ENCODE results near the gene RCOR2. TPM values are rescaled to one million over a fixed set of nuclear protein-coding genes. Genes with fewer than 3 reads are reported as not detected.

The RCOR2 gene
- total RNA-seq, 2 experiments from 2014 or later: 0.61 to 2.1 TPM

DNA sequence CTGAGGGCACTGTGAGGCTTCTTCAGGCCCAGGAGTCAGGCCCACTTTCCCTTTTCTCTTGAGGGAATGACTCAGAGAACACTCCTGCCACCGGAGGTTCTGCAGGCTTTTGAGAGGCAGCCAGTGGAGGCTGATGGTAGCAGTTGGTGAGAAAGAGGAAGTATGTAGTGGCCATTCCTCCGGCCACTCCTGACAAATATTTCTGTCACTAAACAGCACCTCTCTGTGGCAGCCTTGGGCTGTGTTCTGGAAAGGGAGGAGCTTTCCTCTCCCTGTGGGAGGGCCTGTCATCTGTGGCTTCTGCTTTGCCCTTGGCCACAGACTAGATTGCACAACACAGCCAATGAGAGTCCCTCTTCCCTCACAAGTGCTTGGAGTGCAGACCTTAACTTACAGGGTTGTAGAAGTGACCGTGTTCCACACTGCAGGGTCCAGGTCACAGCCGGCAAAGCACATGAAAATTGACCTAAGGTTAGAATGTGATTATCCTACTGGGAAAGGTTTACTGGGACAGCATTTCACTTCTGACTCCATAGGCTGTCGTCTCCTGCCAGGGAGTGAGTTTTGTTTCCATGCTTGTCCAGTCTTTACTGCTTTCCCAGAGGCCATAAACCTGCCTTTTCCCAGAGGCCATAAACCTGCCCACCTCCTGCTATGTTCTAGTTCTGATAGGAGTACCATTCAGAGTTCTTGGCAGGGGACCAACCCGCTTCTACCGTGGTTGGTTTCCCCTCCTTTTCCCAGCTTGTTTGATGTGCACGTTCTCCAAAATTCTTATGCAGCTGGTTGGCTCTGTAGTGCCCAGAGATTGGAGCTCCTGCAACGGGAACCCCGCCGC lies 44.8 kb downstream of the RCOR2 start:
- TF ChIP-seq, protein P1, sequence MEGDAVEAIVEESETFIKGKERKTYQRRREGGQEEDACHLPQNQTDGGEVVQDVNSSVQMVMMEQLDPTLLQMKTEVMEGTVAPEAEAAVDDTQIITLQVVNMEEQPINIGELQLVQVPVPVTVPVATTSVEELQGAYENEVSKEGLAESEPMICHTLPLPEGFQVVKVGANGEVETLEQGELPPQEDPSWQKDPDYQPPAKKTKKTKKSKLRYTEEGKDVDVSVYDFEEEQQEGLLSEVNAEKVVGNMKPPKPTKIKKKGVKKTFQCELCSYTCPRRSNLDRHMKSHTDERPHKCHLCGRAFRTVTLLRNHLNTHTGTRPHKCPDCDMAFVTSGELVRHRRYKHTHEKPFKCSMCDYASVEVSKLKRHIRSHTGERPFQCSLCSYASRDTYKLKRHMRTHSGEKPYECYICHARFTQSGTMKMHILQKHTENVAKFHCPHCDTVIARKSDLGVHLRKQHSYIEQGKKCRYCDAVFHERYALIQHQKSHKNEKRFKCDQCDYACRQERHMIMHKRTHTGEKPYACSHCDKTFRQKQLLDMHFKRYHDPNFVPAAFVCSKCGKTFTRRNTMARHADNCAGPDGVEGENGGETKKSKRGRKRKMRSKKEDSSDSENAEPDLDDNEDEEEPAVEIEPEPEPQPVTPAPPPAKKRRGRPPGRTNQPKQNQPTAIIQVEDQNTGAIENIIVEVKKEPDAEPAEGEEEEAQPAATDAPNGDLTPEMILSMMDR (IDR thresholded peaks at IDR 0.05): no peak
- intact Hi-C loops (cut with micrococcal nuclease): loop anchor here (5.0 kb wide), 1 partner anchor 35 kb away; the partner anchor contains the start of gene MARK2
- CTCF ChIA-PET: interaction anchor here (0.7 to 2.4 kb wide), 7 partner anchors 11 to 129 kb away, joined by 3 to 15 read pairs (median 5); no protein-coding TSS in a partner anchor
- DNase-seq: peak; percentile 61
- ATAC-seq: peak; percentile 85
- Mint-ChIP-seq H3K27me3 (no peaks in the 10 kb centered on the region), H3K27ac (peak overlapping the region; percentile 45), H3K36me3 (ENCODE audit: low read depth) (peaks cover 24% of the 10 kb centered on the region), H3K4me1 (ENCODE audit: low read depth) (peaks cover 84% of the 10 kb centered on the region), H3K4me3 (no peak overlapping the region), H3K9me3 (no peaks in the 10 kb centered on the region)
- POLR2A ChIA-PET: interaction anchor here (0.9 to 1.8 kb wide), 4 partner anchors 11 to 48 kb away, joined by 3 to 9 read pairs (median 4); no protein-coding TSS in a partner anchor

DNA sequence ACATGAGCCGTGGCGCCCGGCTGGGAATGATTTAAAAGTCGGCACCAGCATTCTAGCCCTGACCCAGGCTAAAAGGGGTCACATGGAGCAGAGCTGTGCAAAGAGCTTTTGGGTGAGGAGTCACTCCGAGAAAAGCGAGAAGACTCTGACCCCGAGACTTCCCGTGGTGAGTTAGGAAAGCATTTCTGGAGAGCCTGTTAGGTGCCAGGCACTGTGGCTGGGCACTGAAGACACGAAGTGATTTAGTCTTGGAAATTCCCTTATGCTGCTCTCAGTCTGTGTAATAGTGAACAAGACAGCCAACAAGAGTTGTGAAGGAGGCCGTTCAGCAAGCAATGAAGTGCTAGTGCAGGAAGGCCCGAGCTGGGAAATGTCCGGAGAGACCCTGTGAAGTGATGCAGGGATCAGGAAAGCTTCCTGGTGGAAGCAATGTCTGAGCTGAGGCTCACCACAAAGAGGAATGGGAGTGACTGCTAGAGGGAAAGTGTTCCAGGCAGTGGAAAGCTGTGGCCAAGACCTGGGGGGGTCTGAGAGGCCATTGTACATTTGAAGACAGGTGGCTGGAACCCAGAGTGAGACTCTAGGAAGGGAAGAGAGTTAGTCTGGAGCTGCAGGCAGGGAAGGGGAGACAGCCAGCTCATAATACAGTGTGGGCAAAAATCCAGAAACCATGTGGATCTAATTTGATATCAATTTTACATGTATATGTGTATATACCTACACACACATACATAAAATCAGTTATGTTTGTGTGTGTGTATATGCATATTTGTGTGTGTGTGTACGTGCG lies 46.4 kb downstream of the RCOR2 start:
- intact Hi-C loops (cut with micrococcal nuclease): loop anchor here (5.0 kb wide), 1 partner anchor 33 kb away; the partner anchor contains the start of gene MARK2
- Mint-ChIP-seq H3K4me3 (no peak overlapping the region), H3K27ac (peak overlapping the region; percentile 69), H3K9me3 (no peaks in the 10 kb centered on the region), H3K4me1 (ENCODE audit: low read depth) (peaks cover 89% of the 10 kb centered on the region), H3K27me3 (no peaks in the 10 kb centered on the region), H3K36me3 (ENCODE audit: low read depth) (peaks cover 22% of the 10 kb centered on the region)
- ATAC-seq (no peak), DNase-seq (no peak)
- POLR2A ChIA-PET: interaction anchor here (0.6 to 1.0 kb wide), 4 partner anchors 8 to 18 kb away, joined by 3 to 4 read pairs (median 3); no protein-coding TSS in a partner anchor
- TF ChIP-seq, protein P1 (IDR thresholded peaks at IDR 0.05): no peak
- CTCF ChIA-PET: interaction anchor here (1.3 to 1.4 kb wide), 2 partner anchors 19 to 33 kb away, joined by 3 to 6 read pairs; no protein-coding TSS in a partner anchor

DNA sequence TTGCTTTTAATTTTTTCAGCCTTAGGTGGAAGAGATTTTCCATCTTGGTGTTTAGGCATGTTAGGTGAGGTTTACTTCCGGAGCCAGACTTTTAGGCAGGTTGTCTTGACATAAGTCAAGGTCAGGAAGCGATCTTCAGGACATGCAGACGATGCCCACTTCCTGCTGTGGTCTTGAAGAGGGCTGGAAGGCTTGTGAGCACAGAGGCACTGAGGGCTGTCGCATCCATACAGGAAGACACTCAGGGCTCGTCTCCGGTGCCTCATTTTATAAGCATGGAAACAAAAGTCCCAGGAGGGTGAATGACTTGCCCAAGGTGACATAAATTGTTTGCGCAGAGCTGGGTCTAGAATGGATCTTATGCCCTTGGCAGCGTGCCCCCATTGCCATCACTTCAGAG lies 47.3 kb downstream of the RCOR2 start:
- POLR2A ChIA-PET: interaction anchor here (0.6 to 1.0 kb wide), 3 partner anchors 8 to 425 kb away, joined by 3 read pairs; no protein-coding TSS in a partner anchor
- peak overlapping the region; percentile 47 for H3K27ac Mint-ChIP-seq
- H3K9me3 Mint-ChIP-seq: no peaks in the 10 kb centered on the region

DNA sequence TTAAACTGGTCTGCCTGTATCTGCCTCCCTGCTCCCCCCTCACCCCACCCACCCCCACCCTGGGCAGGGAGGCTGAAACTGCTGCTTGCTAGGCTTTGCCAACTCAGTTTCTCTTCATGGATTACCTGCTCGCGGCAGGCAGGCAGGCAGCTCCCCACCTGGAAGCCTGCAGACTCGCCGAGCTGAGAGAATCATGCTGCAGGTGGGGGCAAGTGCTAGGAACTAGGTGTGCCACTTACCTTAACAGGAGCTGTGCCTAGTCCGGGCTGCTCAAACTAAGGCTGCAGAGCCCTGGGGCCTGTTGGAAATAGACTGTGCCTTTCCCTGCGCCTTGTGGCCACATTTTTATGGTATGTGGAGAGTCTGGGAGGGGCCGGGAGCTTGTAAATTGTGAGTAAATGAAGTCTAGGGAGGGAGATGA lies 47.8 kb downstream of the RCOR2 start:
- ChIA-PET CTCF (interaction anchor here (1.1 to 3.1 kb wide), 3 partner anchors 14 to 25 kb away, joined by 3 to 10 read pairs (median 3); no protein-coding TSS in a partner anchor), POLR2A (interaction anchor here (1.0 kb wide), 1 partner anchor 7 kb away, joined by 3 read pairs; no protein-coding TSS in a partner anchor)
- Mint-ChIP-seq H3K27me3 (no peaks in the 10 kb centered on the region), H3K27ac (peak overlapping the region; percentile 47), H3K4me1 (ENCODE audit: low read depth) (peaks cover 88% of the 10 kb centered on the region), H3K4me3 (no peak overlapping the region), H3K36me3 (ENCODE audit: low read depth) (peaks cover 17% of the 10 kb centered on the region), H3K9me3 (no peaks in the 10 kb centered on the region)
- ATAC-seq (no peak), DNase-seq (no peak)
- intact Hi-C loops (cut with micrococcal nuclease): no loop called here
- TF ChIP-seq, protein P1 (IDR thresholded peaks at IDR 0.05): no peak

More for the DNA sequence above, 47.3 kb downstream of the RCOR2 start:
- ATAC-seq (peak; percentile 37), DNase-seq (peak; percentile 69)
- CTCF ChIA-PET: interaction anchor here (1.3 to 1.4 kb wide), 2 partner anchors 20 to 32 kb away, joined by 3 to 6 read pairs; no protein-coding TSS in a partner anchor
- Mint-ChIP-seq H3K27me3 (no peaks in the 10 kb centered on the region), H3K4me1 (ENCODE audit: low read depth) (peaks cover 93% of the 10 kb centered on the region), H3K4me3 (no peak overlapping the region), H3K36me3 (ENCODE audit: low read depth) (peaks cover 19% of the 10 kb centered on the region)
- TF ChIP-seq, protein P1 (IDR thresholded peaks at IDR 0.05): no peak
- intact Hi-C loops (cut with micrococcal nuclease): loop anchor here (5.0 kb wide), 1 partner anchor 32 kb away; the partner anchor contains the start of gene MARK2
